Loucy (cell line): ENCODE results near the gene IQSEC1.
A peak's percentile ranks its signal among the peaks of the same experiment; 100 is the strongest.

ENCODE experiments used
- H2AFZ ChIP-seq: fragments of 200-600 bp; sonication (generic); 2 replicates; pipeline ENCODE4 v1.6.0; 2016; ENCODE audit warnings: antibody characterized with exemption, mild to moderate bottlenecking, low read length, moderate library complexity
- H3F3A ChIP-seq: fragments of 200-600 bp; 2 replicates; pipeline ENCODE4 v1.6.0; 2016; ENCODE audit warnings: antibody characterized with exemption, low read depth, mild to moderate bottlenecking
- H3K27me3 ChIP-seq: fragments of 200-600 bp; sonication (generic); 2 replicates; pipeline ENCODE4 v1.6.1; 2014; ENCODE audit warnings: low read length, mild to moderate bottlenecking; ENCODE audit not compliant: insufficient read depth, poor library complexity, severe bottlenecking
- H3K36me3 ChIP-seq: fragments of 200-600 bp; sonication (generic); 2 replicates; pipeline ENCODE4 v1.6.1; 2016; ENCODE audit warnings: low read length; ENCODE audit not compliant: insufficient read depth
- H3K4me1 ChIP-seq: fragments of 200-600 bp; sonication (generic); 2 replicates; pipeline ENCODE4 v1.5.1; 2014; ENCODE audit warnings: low read length, mild to moderate bottlenecking; ENCODE audit not compliant: insufficient read depth, poor library complexity, severe bottlenecking
- H3K4me2 ChIP-seq: fragments of 200-600 bp; sonication (generic); 2 replicates; pipeline ENCODE4 v1.6.0; 2014; ENCODE audit warnings: antibody characterized with exemption, low read length, low read depth, mild to moderate bottlenecking; ENCODE audit not compliant: poor library complexity, severe bottlenecking
- H3K4me3 ChIP-seq: fragments of 200-600 bp; sonication (generic); 2 replicates; pipeline ENCODE4 v1.5.1; 2014; ENCODE audit warnings: low read length, mild to moderate bottlenecking, mixed read lengths; ENCODE audit not compliant: poor library complexity, severe bottlenecking
- H3K79me2 ChIP-seq: fragments of 200-600 bp; sonication (generic); 2 replicates; pipeline ENCODE4 v1.6.1; 2014; ENCODE audit warnings: low read length; ENCODE audit not compliant: insufficient read depth
- H3K9ac ChIP-seq: fragments of 200-600 bp; sonication (generic); 2 replicates; pipeline ENCODE4 v1.6.0; 2014; ENCODE audit warnings: mild to moderate bottlenecking, low read depth, low read length, moderate library complexity; ENCODE audit not compliant: poor library complexity, severe bottlenecking
- H3K9me2 ChIP-seq: fragments of 200-600 bp; sonication (generic); replicated peaks from 2 replicates; pipeline ENCODE4 v1.6.1; 2016; ENCODE audit warnings: low read depth, low read length, mixed read lengths
- H3K9me3 ChIP-seq: fragments of 200-600 bp; sonication (generic); 2 replicates; pipeline ENCODE4 v1.6.1; 2014; ENCODE audit warnings: mild to moderate bottlenecking, antibody characterized with exemption, low read length, low read depth; ENCODE audit not compliant: insufficient read depth
- H4K20me1 ChIP-seq: fragments of 200-600 bp; sonication (generic); 2 replicates; pipeline ENCODE4 v1.6.0; 2014; ENCODE audit warnings: antibody characterized with exemption, low read length, mild to moderate bottlenecking; ENCODE audit not compliant: insufficient read depth, poor library complexity, severe bottlenecking
- EZH2phosphoT487 ChIP-seq: fragments of 200-600 bp; IDR thresholded peaks from 2 replicates; pipeline ENCODE4 v1.6.1; 2018; ENCODE audit warnings: antibody characterized with exemption, mild to moderate bottlenecking, moderate library complexity, borderline replicate concordance
- TF ChIP-seq, protein P1 (sequence below): fragments of 200-600 bp; sonication (generic); conservative IDR thresholded peaks from 2 replicates; pipeline ENCODE4 v1.5.1; 2014; ENCODE audit warnings: mild to moderate bottlenecking, antibody characterized with exemption, low read length

IQSEC1 gene

DNA sequence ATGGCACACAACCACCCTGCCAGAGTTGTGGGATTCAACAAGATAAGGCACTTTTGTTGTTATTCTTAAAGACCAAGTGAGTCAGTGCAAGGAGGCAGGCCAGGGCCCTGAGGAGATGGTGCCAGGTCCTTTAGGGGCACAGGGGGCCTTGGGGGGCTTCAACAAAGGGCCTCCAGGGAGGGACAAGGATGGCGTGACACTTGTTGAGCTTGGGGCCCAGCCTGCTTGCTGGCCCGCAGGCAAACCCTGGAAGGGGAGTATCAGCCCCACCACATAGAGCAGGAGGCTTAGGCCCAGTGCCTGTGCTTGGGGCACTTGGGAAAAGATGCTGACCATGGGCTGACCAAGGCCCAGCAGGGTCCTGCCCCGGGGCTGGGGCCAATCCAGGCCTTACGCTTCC, 5.5 kb downstream of the IQSEC1 start:
- no peak overlapping the region for H2AFZ ChIP-seq
- H3K4me2 ChIP-seq, result peak overlapping the region; percentile 91
- peaks cover 93% of the 10 kb centered on the region for H3K79me2 ChIP-seq
- H3F3A ChIP-seq, result no peaks in the 10 kb centered on the region; the same call in 1 of the 2 replicates
- H3K9me2 ChIP-seq, result no peaks in the 10 kb centered on the region
- no peaks in the 10 kb centered on the region for H4K20me1 ChIP-seq
- peaks cover 82% of the 10 kb centered on the region for H3K4me1 ChIP-seq
- no peak overlapping the region for H3K4me3 ChIP-seq
- H3K36me3 ChIP-seq, result no peaks in the 10 kb centered on the region; the same call in 1 of the 2 replicates
- TF ChIP-seq, protein P1, sequence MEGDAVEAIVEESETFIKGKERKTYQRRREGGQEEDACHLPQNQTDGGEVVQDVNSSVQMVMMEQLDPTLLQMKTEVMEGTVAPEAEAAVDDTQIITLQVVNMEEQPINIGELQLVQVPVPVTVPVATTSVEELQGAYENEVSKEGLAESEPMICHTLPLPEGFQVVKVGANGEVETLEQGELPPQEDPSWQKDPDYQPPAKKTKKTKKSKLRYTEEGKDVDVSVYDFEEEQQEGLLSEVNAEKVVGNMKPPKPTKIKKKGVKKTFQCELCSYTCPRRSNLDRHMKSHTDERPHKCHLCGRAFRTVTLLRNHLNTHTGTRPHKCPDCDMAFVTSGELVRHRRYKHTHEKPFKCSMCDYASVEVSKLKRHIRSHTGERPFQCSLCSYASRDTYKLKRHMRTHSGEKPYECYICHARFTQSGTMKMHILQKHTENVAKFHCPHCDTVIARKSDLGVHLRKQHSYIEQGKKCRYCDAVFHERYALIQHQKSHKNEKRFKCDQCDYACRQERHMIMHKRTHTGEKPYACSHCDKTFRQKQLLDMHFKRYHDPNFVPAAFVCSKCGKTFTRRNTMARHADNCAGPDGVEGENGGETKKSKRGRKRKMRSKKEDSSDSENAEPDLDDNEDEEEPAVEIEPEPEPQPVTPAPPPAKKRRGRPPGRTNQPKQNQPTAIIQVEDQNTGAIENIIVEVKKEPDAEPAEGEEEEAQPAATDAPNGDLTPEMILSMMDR, result no peak
- no peak for TF ChIP-seq EZH2phosphoT487
- H3K9me3 ChIP-seq, result no peaks in the 10 kb centered on the region
- H3K27me3 ChIP-seq, result no peaks in the 10 kb centered on the region
- peak overlapping the region; percentile 81 for H3K9ac ChIP-seq

DNA sequence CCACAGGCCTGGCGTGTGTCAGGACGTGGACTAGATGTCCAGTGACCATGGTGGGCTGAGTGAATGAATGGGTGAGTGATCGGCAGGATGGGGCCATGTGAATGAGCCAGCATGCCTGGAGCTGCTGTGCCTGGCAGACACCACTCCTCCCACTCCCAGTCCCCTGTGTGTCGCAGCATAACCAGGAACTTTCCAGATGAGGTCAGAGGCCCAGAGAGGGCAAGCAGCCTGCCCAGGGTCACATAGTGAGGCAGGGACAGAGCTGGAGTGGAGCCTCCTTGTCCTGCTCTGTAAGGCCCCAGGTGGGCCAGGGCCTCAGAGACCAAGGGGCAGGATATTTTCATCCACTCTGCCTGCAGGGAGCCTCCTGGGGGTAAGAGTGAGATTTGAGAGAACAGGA, 6.4 kb downstream of the IQSEC1 start:
- Histone ChIP-seq H3K36me3 (no peaks in the 10 kb centered on the region; the same call in 1 of the 2 replicates), H3K79me2 (peaks cover 93% of the 10 kb centered on the region), H4K20me1 (no peaks in the 10 kb centered on the region), H3K4me1 (peaks cover 82% of the 10 kb centered on the region), H3K9ac (peak overlapping the region; percentile 81), H3K4me3 (no peak overlapping the region), H3F3A (no peaks in the 10 kb centered on the region; the same call in 1 of the 2 replicates), H3K9me3 (no peaks in the 10 kb centered on the region), H3K9me2 (no peaks in the 10 kb centered on the region), H3K27me3 (no peaks in the 10 kb centered on the region), H2AFZ (no peak overlapping the region), H3K4me2 (peak overlapping the region; percentile 91)
- no peak for TF ChIP-seq EZH2phosphoT487
- TF ChIP-seq, protein P1, result no peak

DNA sequence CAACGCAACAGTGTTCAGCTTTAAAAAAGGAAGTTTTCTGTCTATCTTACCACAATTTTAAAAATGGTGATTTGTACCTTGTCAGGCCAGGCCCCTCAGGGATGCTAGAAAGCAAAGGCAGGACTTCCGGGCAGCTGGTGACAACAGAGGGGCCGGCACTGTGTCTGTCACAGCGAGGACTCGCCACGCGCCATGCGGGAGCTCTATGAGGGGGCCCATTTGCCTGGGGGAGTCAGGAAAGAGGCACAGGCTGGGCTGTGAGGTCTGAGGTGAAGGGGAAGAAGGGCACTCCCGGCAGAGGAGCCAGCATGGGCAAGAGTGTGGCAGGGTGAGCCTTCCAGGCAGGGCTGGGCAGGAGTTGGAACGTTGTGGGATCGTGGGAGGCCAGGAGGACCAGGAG, 7.0 kb downstream of the IQSEC1 start:
- Histone ChIP-seq H3K9me2 (no peaks in the 10 kb centered on the region), H3K27me3 (no peaks in the 10 kb centered on the region), H3K4me2 (no peak overlapping the region), H2AFZ (no peak overlapping the region), H3K79me2 (peaks cover 90% of the 10 kb centered on the region), H3K4me1 (peaks cover 76% of the 10 kb centered on the region), H3K9me3 (no peaks in the 10 kb centered on the region), H3F3A (no peaks in the 10 kb centered on the region; the same call in 1 of the 2 replicates), H3K4me3 (no peak overlapping the region), H4K20me1 (no peaks in the 10 kb centered on the region), H3K9ac (no peak overlapping the region), H3K36me3 (no peaks in the 10 kb centered on the region; the same call in 1 of the 2 replicates)
- TF ChIP-seq EZH2phosphoT487, result no peak
- TF ChIP-seq, protein P1, result no peak
